ENCODE measurements around the gene CHST2. TPM values are rescaled to one million over a fixed set of nuclear protein-coding genes. Genes with fewer than 3 reads are reported as not detected.
A peak's percentile ranks its signal among the peaks of the same experiment; 100 is the strongest.

CHST2 gene, protein sequence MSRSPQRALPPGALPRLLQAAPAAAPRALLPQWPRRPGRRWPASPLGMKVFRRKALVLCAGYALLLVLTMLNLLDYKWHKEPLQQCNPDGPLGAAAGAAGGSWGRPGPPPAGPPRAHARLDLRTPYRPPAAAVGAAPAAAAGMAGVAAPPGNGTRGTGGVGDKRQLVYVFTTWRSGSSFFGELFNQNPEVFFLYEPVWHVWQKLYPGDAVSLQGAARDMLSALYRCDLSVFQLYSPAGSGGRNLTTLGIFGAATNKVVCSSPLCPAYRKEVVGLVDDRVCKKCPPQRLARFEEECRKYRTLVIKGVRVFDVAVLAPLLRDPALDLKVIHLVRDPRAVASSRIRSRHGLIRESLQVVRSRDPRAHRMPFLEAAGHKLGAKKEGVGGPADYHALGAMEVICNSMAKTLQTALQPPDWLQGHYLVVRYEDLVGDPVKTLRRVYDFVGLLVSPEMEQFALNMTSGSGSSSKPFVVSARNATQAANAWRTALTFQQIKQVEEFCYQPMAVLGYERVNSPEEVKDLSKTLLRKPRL
- total RNA-seq (2021; ENCODE audit: unreplicated experiment) = 1.7 TPM
- polyA plus RNA-seq (2012) = 0.54 and 0.61 TPM in 2 replicates
- Bru-seq, nascent RNA = percentile 32 among the genes with signal in this experiment
- percentile 27 among the genes with signal in this experiment for BruChase-seq, experiment 1, labeled RNA remaining after a 6-hour chase
- BruChase-seq, experiment 2, labeled RNA remaining after a 2-hour chase = percentile 34 among the genes with signal in this experiment
- long read RNA-seq, partial matches to known transcripts = 0 of 2 reads
- long read RNA-seq, other reads (novel, unspliced or antisense) = 2 of 2 reads

DNA sequence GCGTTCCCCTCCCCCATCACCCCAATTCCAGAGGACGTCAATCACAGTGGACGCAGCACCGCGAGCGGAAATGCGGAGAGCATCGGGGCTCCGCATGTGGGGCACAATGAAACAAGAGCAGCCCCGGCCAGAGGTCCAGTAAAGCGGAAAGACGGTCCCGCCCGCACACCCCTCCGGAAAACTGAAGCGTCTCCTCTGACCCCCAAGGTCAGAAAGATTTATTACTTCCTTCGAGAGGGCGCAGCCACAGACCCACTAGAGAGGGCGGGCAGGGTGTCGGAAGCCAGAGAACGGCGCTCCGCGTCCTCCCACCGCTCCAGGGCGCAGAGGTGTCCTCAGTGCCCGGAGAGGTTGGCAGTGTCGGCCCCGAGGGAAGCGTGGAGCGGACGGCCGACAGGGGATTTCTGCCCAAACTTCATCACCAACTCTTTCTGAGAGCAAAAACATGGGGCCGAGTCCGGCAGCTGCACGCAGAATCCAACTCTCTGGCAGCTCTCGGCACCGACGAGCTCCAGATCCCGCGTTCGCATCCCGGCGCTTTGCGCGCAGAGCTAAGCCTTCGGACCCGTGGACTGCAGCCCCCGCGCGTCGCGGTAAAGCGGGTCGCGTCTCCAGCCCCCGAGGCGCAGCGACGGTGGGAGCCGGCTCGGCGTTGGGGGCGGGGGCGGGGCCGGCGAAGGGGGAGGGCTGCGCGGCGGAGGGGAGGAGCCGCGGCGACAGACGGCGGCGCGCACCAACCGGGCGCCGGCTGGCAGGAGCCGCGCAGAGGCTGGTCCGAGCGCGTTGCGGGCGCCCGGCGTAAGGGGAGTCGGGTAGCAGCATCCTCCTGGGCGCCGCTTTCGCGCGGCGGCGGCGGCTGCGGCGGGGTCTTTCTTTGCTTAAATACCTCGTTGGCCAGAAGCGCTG lies at the start of gene CHST2:
TSS of gene CHST2 (plus strand) at position 763 of the 906 bp plus-strand sequence. CDS start 1,046 bp downstream, outside the sequence.
- H2AFZ ChIP-seq (ENCODE audit: low read depth, low read length, poor library complexity, severe bottlenecking) = no peak within 1 kb of the TSS
- no TSS peak for BruUV-seq (replicated peaks)
- H3K9ac ChIP-seq (ENCODE audit: low read length) = peak within 1 kb of the TSS; percentile 40

More for the DNA sequence above, at the start of gene CHST2:
- H3K9me2 ChIP-seq (ENCODE audit: insufficient read depth) = no peaks in the 10 kb centered on the region
- DNase-seq (ENCODE audit: low read depth, low spot score) = no peak
- intact Hi-C loops (cut with micrococcal nuclease) = no loop called here
- ChIA-PET POLR2A (no interaction called here), CTCF (no interaction called here), RAD21 (ENCODE audit: low non-redundant PET in 1 of 2, low total read pairs in 2 of 2, uncharacterized antibody in 2 of 2, unreplicated experiment in 2 of 2) (no interaction called here)
- peak within 1 kb of the TSS; percentile 35; the same call in 1 of the 2 replicates for H3K27ac ChIP-seq (ENCODE audit: low read depth, low read length)
- H3K27me3 ChIP-seq (ENCODE audit: insufficient read depth, low read length) = peaks cover 3% of the 10 kb centered on the region; the same call in 1 of the 2 replicates
- peak within 1 kb of the TSS; percentile 60 to 63 for H3K4me3 ChIP-seq (replicated peaks in 1 of 2; ENCODE audit: low read depth in 1 of 2, low read length in 2 of 2)
- no peaks in the 10 kb centered on the region; a peak in 1 of 4 replicates for H3K4me1 ChIP-seq (ENCODE audit: control insufficient read depth in 1 of 2, insufficient read depth in 2 of 2, low read length in 2 of 2)
- no peaks in the 10 kb centered on the region for H3K79me2 ChIP-seq (ENCODE audit: insufficient read depth, low read length)
- TF ChIP-seq REST (IDR thresholded peaks at IDR 0.05; ENCODE audit: low read depth) (no peak), POLR2AphosphoS5 (IDR thresholded peaks at IDR 0.05; ENCODE audit: low read depth, low read length) (peak; percentile 46; the same call in 1 of the 2 replicates), ZFX (IDR thresholded peaks at IDR 0.05) (no peak), CBX3 (IDR thresholded peaks at IDR 0.05; ENCODE audit: low read depth) (no peak), RAD21 (IDR thresholded peaks at IDR 0.05; ENCODE audit: low read depth) (no peak), EZH2phosphoT487 (IDR thresholded peaks at IDR 0.05; ENCODE audit: borderline replicate concordance) (no peak), SRF (IDR thresholded peaks at IDR 0.05; ENCODE audit: low read depth) (no peak), ELF1 (IDR thresholded peaks at IDR 0.05; ENCODE audit: borderline replicate concordance, low read depth) (no peak), SP1 (IDR thresholded peaks at IDR 0.05; ENCODE audit: low read depth) (no peak), SIN3A (IDR thresholded peaks at IDR 0.05; ENCODE audit: low read depth) (no peak)
- TF ChIP-seq, protein P1, sequence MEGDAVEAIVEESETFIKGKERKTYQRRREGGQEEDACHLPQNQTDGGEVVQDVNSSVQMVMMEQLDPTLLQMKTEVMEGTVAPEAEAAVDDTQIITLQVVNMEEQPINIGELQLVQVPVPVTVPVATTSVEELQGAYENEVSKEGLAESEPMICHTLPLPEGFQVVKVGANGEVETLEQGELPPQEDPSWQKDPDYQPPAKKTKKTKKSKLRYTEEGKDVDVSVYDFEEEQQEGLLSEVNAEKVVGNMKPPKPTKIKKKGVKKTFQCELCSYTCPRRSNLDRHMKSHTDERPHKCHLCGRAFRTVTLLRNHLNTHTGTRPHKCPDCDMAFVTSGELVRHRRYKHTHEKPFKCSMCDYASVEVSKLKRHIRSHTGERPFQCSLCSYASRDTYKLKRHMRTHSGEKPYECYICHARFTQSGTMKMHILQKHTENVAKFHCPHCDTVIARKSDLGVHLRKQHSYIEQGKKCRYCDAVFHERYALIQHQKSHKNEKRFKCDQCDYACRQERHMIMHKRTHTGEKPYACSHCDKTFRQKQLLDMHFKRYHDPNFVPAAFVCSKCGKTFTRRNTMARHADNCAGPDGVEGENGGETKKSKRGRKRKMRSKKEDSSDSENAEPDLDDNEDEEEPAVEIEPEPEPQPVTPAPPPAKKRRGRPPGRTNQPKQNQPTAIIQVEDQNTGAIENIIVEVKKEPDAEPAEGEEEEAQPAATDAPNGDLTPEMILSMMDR (IDR thresholded peaks at IDR 0.05 in 2 of 3, conservative IDR thresholded peaks at IDR 0.05 in 1 of 3; ENCODE audit: borderline replicate concordance in 1 of 3, insufficient read depth in 1 of 3, low read depth in 2 of 3, low read length in 2 of 3) = no peak
- TF ChIP-seq, protein P2, sequence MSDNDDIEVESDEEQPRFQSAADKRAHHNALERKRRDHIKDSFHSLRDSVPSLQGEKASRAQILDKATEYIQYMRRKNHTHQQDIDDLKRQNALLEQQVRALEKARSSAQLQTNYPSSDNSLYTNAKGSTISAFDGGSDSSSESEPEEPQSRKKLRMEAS (IDR thresholded peaks at IDR 0.05) = peak; percentile 35; the same call in 1 of the 2 replicates
- no peaks in the 10 kb centered on the region for H4K20me1 ChIP-seq (ENCODE audit: insufficient read depth)
- H3K4me2 ChIP-seq (ENCODE audit: low read length) = peak within 1 kb of the TSS; percentile 66
- no peaks in the 10 kb centered on the region for H3K9me3 ChIP-seq (ENCODE audit: control insufficient read depth in 1 of 2, insufficient read depth in 1 of 2, low read depth in 1 of 2, low read length in 2 of 2)
- ATAC-seq = peak; percentile 97
- H3K36me3 ChIP-seq (ENCODE audit: control insufficient read depth in 1 of 2, insufficient read depth in 2 of 2, low read length in 2 of 2) = no peaks in the 10 kb centered on the region
